IPS DF 6.9 (cell line): ENCODE measurements around the gene MYMX.

Experiments
- DNase-seq: peaks from one replicate; pipeline ENCODE4 v3.0.0-alpha.2; 2013; ENCODE audit warnings: low read depth, low spot score
- H3K27ac ChIP-seq: one replicate; pipeline ENCODE4 v1.5.1; 2013; ENCODE audit warnings: low read length, control low read depth
- H3K27me3 ChIP-seq: 2 replicates; pipeline ENCODE4 v1.6.1; 2013; ENCODE audit warnings: mild to moderate bottlenecking, low read length; ENCODE audit not compliant: control insufficient read depth, insufficient read depth
- H3K36me3 ChIP-seq: 2 replicates; pipeline ENCODE4 v1.6.1; 2013; ENCODE audit warnings: low read length; ENCODE audit not compliant: control insufficient read depth, insufficient read depth
- H3K4me1 ChIP-seq: 2 replicates; pipeline ENCODE4 v1.6.1; 2013; ENCODE audit warnings: low read length; ENCODE audit not compliant: control insufficient read depth, insufficient read depth
- H3K4me3 ChIP-seq: 2 replicates; pipeline ENCODE4 v1.5.1; 2013; ENCODE audit warnings: mild to moderate bottlenecking, low read length
- H3K9me3 ChIP-seq: 2 replicates; pipeline ENCODE4 v1.6.1; 2013; ENCODE audit warnings: low read length, inconsistent platforms; ENCODE audit not compliant: control insufficient read depth, insufficient read depth
- WGBS: extraction: QIAGEN DNeasy Blood & Tissue Kit; methylation state at CpG from one replicate; pipeline ENCODE4 v1.1.7; 2013; ENCODE audit warnings: mixed read lengths, missing lambda C conversion rate; ENCODE audit not compliant: insufficient read length, insufficient coverage; 5-methylcytosine and 5-hydroxymethylcytosine counted together

Gene MYMX

DNA sequence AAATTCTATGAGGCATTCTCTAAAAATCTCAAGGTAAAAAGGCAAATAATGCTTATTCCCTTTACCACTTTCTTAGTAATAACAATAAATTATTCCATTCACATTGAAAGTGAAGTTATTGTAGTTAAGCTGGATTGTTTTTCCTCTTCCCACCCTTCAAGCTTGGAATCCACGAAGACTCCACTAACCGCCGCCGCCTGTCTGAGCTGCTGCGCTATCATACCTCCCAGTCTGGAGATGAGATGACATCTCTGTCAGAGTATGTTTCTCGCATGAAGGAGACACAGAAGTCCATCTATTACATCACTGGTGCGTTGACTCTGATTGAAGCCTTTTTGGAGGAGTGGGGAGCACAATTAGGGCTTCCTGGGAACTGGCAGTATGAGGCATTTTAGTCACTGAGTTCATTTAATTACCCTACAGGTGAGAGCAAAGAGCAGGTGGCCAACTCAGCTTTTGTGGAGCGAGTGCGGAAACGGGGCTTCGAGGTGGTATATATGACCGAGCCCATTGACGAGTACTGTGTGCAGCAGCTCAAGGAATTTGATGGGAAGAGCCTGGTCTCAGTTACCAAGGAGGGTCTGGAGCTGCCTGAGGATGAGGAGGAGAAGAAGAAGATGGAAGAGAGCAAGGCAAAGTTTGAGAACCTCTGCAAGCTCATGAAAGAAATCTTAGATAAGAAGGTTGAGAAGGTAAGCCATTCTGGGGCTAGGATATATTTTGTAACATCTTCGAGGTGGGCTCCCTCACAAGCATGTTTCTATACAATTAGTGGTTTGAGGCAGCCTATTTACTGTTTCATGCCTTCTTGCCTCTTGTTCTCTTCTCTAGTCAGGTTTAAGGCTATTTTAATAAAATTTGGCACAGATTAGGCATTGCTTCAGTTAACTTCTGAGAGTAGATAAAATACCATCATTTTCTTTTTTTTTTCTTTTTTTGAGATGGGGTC lies 35.1 kb downstream of the MYMX start:
- no peak for DNase-seq
- no CpG with 5 or more reads among the region's 14 CpGs for WGBS
- Histone ChIP-seq H3K27ac (no peak overlapping the region), H3K27me3 (no peaks in the 10 kb centered on the region), H3K9me3 (no peaks in the 10 kb centered on the region), H3K4me3 (no peak overlapping the region), H3K36me3 (peaks cover 59% of the 10 kb centered on the region), H3K4me1 (no peaks in the 10 kb centered on the region)

GRCh38 chr6:44253307-44254101 lies 36.8 kb downstream of the MYMX start:
- Histone ChIP-seq H3K36me3 (peaks cover 59% of the 10 kb centered on the region), H3K4me3 (no peak overlapping the region), H3K27me3 (no peaks in the 10 kb centered on the region), H3K27ac (no peak overlapping the region), H3K9me3 (no peaks in the 10 kb centered on the region), H3K4me1 (no peaks in the 10 kb centered on the region)
- DNase-seq, result no peak
- no CpG with 5 or more reads among the region's 10 CpGs for WGBS

DNA sequence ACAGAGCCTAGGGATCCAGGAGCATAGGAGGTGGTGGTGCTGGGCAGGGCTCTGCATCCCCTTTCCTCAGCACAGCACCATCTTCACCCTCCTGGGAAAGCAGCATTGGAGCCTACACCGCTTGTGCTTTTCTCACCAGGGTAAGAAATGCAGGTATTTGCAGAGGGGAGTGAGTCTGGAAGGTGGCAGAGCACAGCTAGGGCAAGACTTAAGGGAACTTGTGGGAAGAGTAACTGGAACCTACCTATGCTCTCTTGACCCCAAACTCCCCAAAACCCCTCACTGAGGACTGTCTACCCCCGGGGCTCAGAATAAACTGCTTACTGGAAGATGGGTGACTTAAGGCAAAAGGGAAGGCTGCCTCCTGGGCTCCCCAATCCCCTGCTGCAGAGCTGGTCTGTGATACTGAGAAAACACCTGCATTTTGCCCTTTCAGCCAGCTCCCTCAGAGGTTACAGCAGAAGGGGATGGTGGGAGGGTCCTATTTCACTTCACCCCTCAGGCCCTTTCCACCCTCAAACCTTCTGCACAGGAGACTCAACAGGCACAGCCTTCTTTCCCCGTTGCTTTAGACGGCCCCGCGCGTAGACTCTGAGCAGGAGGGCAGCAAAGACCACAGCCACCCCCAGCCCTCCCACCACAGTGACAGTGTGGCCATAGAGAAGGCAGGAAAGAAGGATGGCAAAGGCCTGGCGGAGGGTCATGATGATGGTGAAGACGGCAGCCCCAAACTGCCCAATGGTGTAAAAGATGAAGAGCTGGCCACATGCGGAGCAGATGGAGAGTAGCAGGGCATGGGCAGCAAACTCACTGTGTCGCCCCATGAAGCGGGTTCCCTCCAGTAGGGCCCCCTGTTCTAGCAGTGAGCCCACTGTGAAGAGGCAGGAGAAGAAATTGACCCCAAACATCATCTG lies 37.7 kb downstream of the MYMX start:
- Histone ChIP-seq H3K4me1 (no peaks in the 10 kb centered on the region), H3K27me3 (no peaks in the 10 kb centered on the region), H3K9me3 (no peaks in the 10 kb centered on the region), H3K27ac (no peak overlapping the region), H3K36me3 (peaks cover 51% of the 10 kb centered on the region), H3K4me3 (no peak overlapping the region)
- WGBS, result no CpG with 5 or more reads among the region's 12 CpGs
- no peak for DNase-seq

- no peak overlapping the region for H3K27ac ChIP-seq
- H3K36me3 ChIP-seq, result peaks cover 43% of the 10 kb centered on the region
- H3K9me3 ChIP-seq, result no peaks in the 10 kb centered on the region
- DNase-seq, result no peak
- no peak overlapping the region for H3K4me3 ChIP-seq
- H3K4me1 ChIP-seq, result no peaks in the 10 kb centered on the region
- WGBS, result no CpG with 5 or more reads among the region's 16 CpGs
- no peaks in the 10 kb centered on the region for H3K27me3 ChIP-seq
Observed at GRCh38 chr6:44255105-44255808, 38.5 kb downstream of the MYMX start.

DNA sequence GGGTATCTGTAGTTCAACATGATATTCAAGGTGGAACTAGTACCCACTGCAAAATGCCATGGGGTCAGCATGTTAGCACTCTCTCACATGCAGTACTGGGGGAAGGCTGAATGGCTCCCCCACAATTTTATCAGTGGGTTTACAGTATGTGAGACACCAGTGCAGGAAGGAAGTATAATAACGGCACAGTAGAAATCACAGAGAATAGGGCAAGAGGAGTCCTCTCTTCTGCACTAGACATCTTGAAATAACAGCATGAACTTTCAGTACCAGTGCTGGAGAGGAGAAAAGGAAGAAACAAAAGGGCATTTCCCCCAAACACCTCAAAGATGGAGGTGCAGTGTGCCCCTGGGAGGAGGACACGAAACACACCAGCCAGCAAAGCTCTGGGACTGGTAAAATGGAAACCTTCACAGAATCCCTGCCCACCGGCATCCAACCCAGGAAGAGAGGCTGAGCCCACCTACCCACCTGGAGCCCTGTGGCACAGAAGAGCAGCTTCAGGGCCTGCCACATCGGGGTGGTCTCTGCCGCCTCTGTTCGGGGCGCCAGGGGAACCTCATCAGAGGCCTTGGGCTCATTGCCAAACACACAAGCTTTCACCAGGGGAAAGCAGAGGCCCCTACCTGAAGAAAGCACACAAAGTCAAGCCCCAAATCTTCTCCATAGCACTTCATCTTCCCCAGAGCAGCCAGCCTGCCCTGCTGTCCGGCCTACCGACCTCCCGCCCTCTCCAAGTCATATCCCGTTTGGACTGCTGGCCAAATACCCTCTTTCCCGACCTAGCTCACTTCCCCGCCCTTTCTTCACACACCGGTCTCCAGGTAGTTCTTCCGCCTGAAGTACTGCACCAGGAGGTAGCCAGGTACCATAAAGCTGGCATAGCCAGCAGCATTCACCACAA lies 39.4 kb downstream of the MYMX start:
- peaks cover 35% of the 10 kb centered on the region for H3K36me3 ChIP-seq
- no peaks in the 10 kb centered on the region for H3K27me3 ChIP-seq

GRCh38 chr6:44256775-44257024 lies 40.0 kb downstream of the MYMX start:
- peak overlapping the region; percentile 70 for H3K4me3 ChIP-seq
- peaks cover 31% of the 10 kb centered on the region for H3K36me3 ChIP-seq
- H3K4me1 ChIP-seq, result no peaks in the 10 kb centered on the region
- WGBS, result no CpG with 5 or more reads among the region's 12 CpGs
- DNase-seq, result no peak
- H3K27me3 ChIP-seq, result no peaks in the 10 kb centered on the region
- no peaks in the 10 kb centered on the region for H3K9me3 ChIP-seq
- no peak overlapping the region for H3K27ac ChIP-seq

More for the DNA sequence above, 39.4 kb downstream of the MYMX start:
- Histone ChIP-seq H3K4me1 (no peaks in the 10 kb centered on the region), H3K9me3 (no peaks in the 10 kb centered on the region), H3K27ac (no peak overlapping the region), H3K4me3 (peak overlapping the region; percentile 70)
- DNase-seq, result no peak
- no CpG with 5 or more reads among the region's 15 CpGs for WGBS

DNA sequence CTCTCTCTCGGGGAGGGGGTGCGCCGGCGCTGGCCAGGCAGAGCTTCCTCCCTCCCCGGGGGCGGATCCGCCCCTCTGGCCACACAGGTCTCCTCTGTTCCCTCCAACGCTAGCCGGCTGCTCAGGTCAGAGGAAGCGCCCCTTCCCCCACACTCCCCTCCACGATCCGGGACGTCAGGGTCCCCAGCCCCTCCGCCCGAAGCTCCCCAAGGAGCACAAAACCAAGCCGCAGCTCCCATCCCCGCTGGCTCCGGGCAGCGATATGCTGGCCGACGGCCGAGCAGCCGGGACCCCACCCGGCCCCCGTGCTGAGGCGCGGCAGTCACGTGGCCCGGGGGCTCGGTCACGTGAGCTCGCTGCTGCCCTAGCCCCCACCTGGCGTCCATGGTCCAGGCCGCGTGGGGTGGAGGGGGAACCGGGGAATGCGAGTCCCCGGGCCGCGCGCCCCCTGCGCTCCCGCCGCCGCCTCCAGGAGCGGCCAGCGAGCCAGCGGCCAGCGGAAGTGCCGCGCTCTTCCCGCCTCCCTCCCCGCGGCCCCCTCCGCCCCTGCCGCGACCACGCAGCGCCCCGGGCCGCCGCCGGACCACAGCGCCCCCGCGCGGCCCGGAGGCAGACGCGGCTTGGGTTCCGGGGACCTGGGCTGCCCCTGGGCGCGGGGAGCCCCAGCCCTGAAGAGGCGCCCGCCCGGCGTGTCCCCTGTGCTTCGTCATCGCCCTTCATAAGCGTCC lies 40.5 kb downstream of the MYMX start, which contains the start of gene SLC35B2:
Gene SLC35B2, minus strand, starts transcription at position 504 of the 728 bp plus-strand sequence. Its CDS starts 118 bp downstream, at position 386.
- DNase-seq, result no peak
- Histone ChIP-seq H3K4me1 (no peaks in the 10 kb centered on the region), H3K4me3 (peak within 1 kb of the TSS; percentile 70), H3K27ac (no peak within 1 kb of the TSS), H3K27me3 (no peaks in the 10 kb centered on the region), H3K36me3 (peaks cover 26% of the 10 kb centered on the region), H3K9me3 (no peaks in the 10 kb centered on the region)
- no CpG with 5 or more reads among the region's 80 CpGs for WGBS

GRCh38 chr6:44257753-44258324 lies 41.1 kb downstream of the MYMX start:
- WGBS, result no CpG with 5 or more reads among the region's 15 CpGs
- peaks cover 23% of the 10 kb centered on the region for H3K36me3 ChIP-seq
- H3K4me1 ChIP-seq, result no peaks in the 10 kb centered on the region
- H3K27me3 ChIP-seq, result no peaks in the 10 kb centered on the region
- peak overlapping the region; percentile 70; the same call in 1 of the 2 replicates for H3K4me3 ChIP-seq
- no peaks in the 10 kb centered on the region for H3K9me3 ChIP-seq
- H3K27ac ChIP-seq, result no peak overlapping the region
- DNase-seq, result no peak
